Liver (tissue), 9 donors: ENCODE results near the gene CCDC69. TPM values are rescaled to one million over a fixed set of nuclear protein-coding genes. Genes with fewer than 3 reads are reported as not detected.
"Not testable (repeated sequence)": the region's sequence is repeated elsewhere in the genome, so short reads cannot be mapped to it uniquely, and the experiment has no call there.

ENCODE experiments used
- DNase-seq: peaks from one replicate; pipeline ENCODE4 v3.0.0-alpha.2; 2017; ENCODE audit warnings: low spot score
- H3K27ac ChIP-seq, 2 donors: one replicate each; pipeline ENCODE4 v1.7.0; 2013; ENCODE audit warnings: inconsistent platforms in 2 of 2, low read length in 2 of 2, control low read depth in 1 of 2, low read depth in 1 of 2, mild to moderate bottlenecking in 1 of 2
- H3K27me3 ChIP-seq, 4 donors: one replicate each; pipeline versions ENCODE4 v1.6.1 to v1.7.0; 2013; ENCODE audit warnings: low read length in 3 of 4, inconsistent platforms in 1 of 4, mild to moderate bottlenecking in 1 of 4, moderate library complexity in 1 of 4; ENCODE audit not compliant: control insufficient read depth in 4 of 4, insufficient read depth in 4 of 4
- H3K36me3 ChIP-seq, 4 donors: one replicate each; pipeline versions ENCODE4 v1.6.1 to v1.7.0; 2013; ENCODE audit warnings: low read length in 3 of 4, mild to moderate bottlenecking in 3 of 4, low read depth in 1 of 4, moderate library complexity in 1 of 4; ENCODE audit not compliant: control insufficient read depth in 4 of 4, insufficient read depth in 3 of 4
- H3K4me1 ChIP-seq, 4 donors: one replicate each; pipeline versions ENCODE4 v1.6.1 to v1.7.0; 2013; ENCODE audit warnings: low read length in 3 of 4, mild to moderate bottlenecking in 3 of 4, moderate library complexity in 1 of 4; ENCODE audit not compliant: control insufficient read depth in 4 of 4, insufficient read depth in 4 of 4
- H3K4me3 ChIP-seq, 3 donors: one replicate each; pipeline versions ENCODE4 v1.6.1 to v1.7.0; 2013; ENCODE audit warnings: low read length in 3 of 3, control low read depth in 1 of 3, low read depth in 1 of 3, mild to moderate bottlenecking in 1 of 3
- H3K9ac ChIP-seq, 2 donors: one replicate each; pipeline ENCODE4 v1.7.0; 2013; ENCODE audit warnings: low read length in 2 of 2, mild to moderate bottlenecking in 2 of 2, moderate library complexity in 2 of 2, control low read depth in 1 of 2, low read depth in 1 of 2
- H3K9me3 ChIP-seq, 4 donors: one replicate each; pipeline versions ENCODE4 v1.6.1 to v1.7.0; 2013; ENCODE audit warnings: low read length in 3 of 4; ENCODE audit not compliant: control insufficient read depth in 4 of 4
- EGR1 ChIP-seq, 2 donors: IDR thresholded peaks; 2 replicates each; pipeline ENCODE4 v1.6.1; 2016 to 2018; ENCODE audit warnings: antibody characterized with exemption in 2 of 2, low read depth in 2 of 2
- FOXA1 ChIP-seq: IDR thresholded peaks from 2 replicates; pipeline ENCODE4 v1.6.1; 2016; ENCODE audit warnings: antibody characterized with exemption
- HNF4A ChIP-seq, 2 donors: conservative IDR thresholded peaks; 2 replicates each; pipeline ENCODE4 v1.6.1; 2016; ENCODE audit warnings: antibody characterized with exemption in 2 of 2, mild to moderate bottlenecking in 2 of 2
- JUND ChIP-seq, 2 donors: IDR thresholded peaks; 2 replicates each; pipeline ENCODE4 v1.6.1; 2016; ENCODE audit warnings: antibody characterized with exemption in 2 of 2
- MAX ChIP-seq: IDR thresholded peaks from 2 replicates; pipeline ENCODE4 v1.6.1; 2016; ENCODE audit warnings: antibody characterized with exemption
- NR2F2 ChIP-seq: IDR thresholded peaks from 2 replicates; pipeline ENCODE4 v1.6.1; 2016; ENCODE audit warnings: antibody characterized with exemption
- REST ChIP-seq: IDR thresholded peaks from 2 replicates; pipeline ENCODE4 v1.6.1; 2016; ENCODE audit warnings: antibody characterized with exemption, mild to moderate bottlenecking
- RXRA ChIP-seq, 2 donors: IDR thresholded peaks; 2 replicates each; pipeline ENCODE4 v1.6.1; 2017 to 2018; ENCODE audit warnings: antibody characterized with exemption in 2 of 2, mild to moderate bottlenecking in 1 of 2
- TAF1 ChIP-seq: conservative IDR thresholded peaks from 2 replicates; pipeline ENCODE4 v1.6.1; 2016; ENCODE audit warnings: antibody characterized with exemption, mild to moderate bottlenecking
- YY1 ChIP-seq: IDR thresholded peaks from 2 replicates; pipeline ENCODE4 v1.6.1; 2016; ENCODE audit warnings: antibody characterized with exemption, mild to moderate bottlenecking
- WGBS: extraction: QIAGEN DNeasy Blood & Tissue Kit; methylation state at CpG from one replicate; pipeline ENCODE4 v1.1.7; 2013; 5-methylcytosine and 5-hydroxymethylcytosine counted together
- polyA plus RNA-seq, 2 donors: library from polyadenylated mRNA; stranded (reverse) in 1 of 2; unstranded in 1 of 2; fragments of 200-250 nt in 1 of 2; fragments of >200 nt in 1 of 2; fragmentation: Nextera tagmentation in 1 of 2; extraction: Ambion mirVana in 1 of 2; gene quantifications; one replicate each; pipeline versions ENCODE4 v1.2.1 to v1.2.3, GENCODE V29; 2013 to 2015
- total RNA-seq, 2 donors: library from RNA; depleted of rRNA; stranded (reverse); fragments of >200 nt; gene quantifications; one replicate each; pipeline ENCODE4 v1.2.3, GENCODE V29; 2014
- donor health status: healthy.
- donor health status: healthy.
- donor health status: healthy.
- donor health status: healthy.
- donor health status: healthy.

CCDC69 gene
- total and polyA plus RNA-seq, 4 donors = 11.9 to 28.6 (median 18.0) TPM

- no peak overlapping the region for H3K9ac ChIP-seq
- H3K4me3 ChIP-seq = no peak overlapping the region
- no peaks in the 10 kb centered on the region for H3K36me3 ChIP-seq
- no peaks in the 10 kb centered on the region for H3K27me3 ChIP-seq
- H3K9me3 ChIP-seq = no peaks in the 10 kb centered on the region
- WGBS = 66% methylated on average over 14 of the region's 14 CpGs
- peaks cover 4 to 17% (median 10%) of the 10 kb centered on the region in 4 donors for H3K4me1 ChIP-seq
- no peak overlapping the region for H3K27ac ChIP-seq
- DNase-seq = no peak
- no peak for TF ChIP-seq REST
- no peak for TF ChIP-seq JUND (IDR thresholded peaks at IDR 0.05)
- TF ChIP-seq HNF4A (conservative IDR thresholded peaks at IDR 0.05) = no peak
- TF ChIP-seq MAX = no peak
- no peak for TF ChIP-seq TAF1
- TF ChIP-seq YY1 = no peak
Observed at GRCh38 chr5:151238303-151238741, 14.4 kb upstream of the CCDC69 start.

GRCh38 chr5:151237685-151238084 lies 13.8 kb upstream of the CCDC69 start:
- Histone ChIP-seq H3K27me3 (no peaks in the 10 kb centered on the region), H3K4me1 (peaks cover 4 to 17% (median 10%) of the 10 kb centered on the region in 4 donors), H3K9ac (no peak overlapping the region), H3K27ac (no peak overlapping the region), H3K36me3 (no peaks in the 10 kb centered on the region), H3K9me3 (no peaks in the 10 kb centered on the region), H3K4me3 (no peak overlapping the region)
- TF ChIP-seq RXRA (IDR thresholded peaks at IDR 0.05) = no peak
- 95% methylated on average over 7 of the region's 7 CpGs for WGBS
- no peak for DNase-seq

- no peak overlapping the region for H3K4me3 ChIP-seq
- TF ChIP-seq EGR1 (IDR thresholded peaks at IDR 0.05; ENCODE audit: low read depth in 2 of 2) (no peak), REST (no peak), FOXA1 (no peak), YY1 (no peak), TAF1 (no peak), NR2F2 (no peak)
- no peaks in the 10 kb centered on the region for H3K36me3 ChIP-seq
- H3K27ac ChIP-seq = no peak overlapping the region
- 95% methylated on average over 1 of the region's 1 CpG for WGBS
- H3K9ac ChIP-seq = no peak overlapping the region
- no peaks in the 10 kb centered on the region for H3K27me3 ChIP-seq
- peaks cover 4 to 17% (median 10%) of the 10 kb centered on the region in 4 donors for H3K4me1 ChIP-seq
- DNase-seq = no peak
- no peaks in the 10 kb centered on the region for H3K9me3 ChIP-seq
Observed at GRCh38 chr5:151236888-151237287, 13.0 kb upstream of the CCDC69 start.

- DNase-seq, H3K9ac ChIP-seq, H3K9me3 ChIP-seq, H3K27me3 ChIP-seq, H3K36me3 ChIP-seq, H3K4me3 ChIP-seq: not testable (repeated sequence)
- 95% methylated on average over 6 of the region's 6 CpGs for WGBS
- Histone ChIP-seq H3K27ac (peak overlapping the region; percentile 9 to 71), H3K4me1 (peaks cover 4 to 17% (median 10%) of the 10 kb centered on the region in 4 donors)
Observed at GRCh38 chr5:151235239-151235571, 11.3 kb upstream of the CCDC69 start.
